Colonic mucosa (tissue), 4 donors: Measurements from ENCODE around the gene N4BP2. TPM values are rescaled to one million over a fixed set of nuclear protein-coding genes. Genes with fewer than 3 reads are reported as not detected.

Experiments
- DNase-seq: peaks from one replicate; pipeline ENCODE4 v3.0.0-alpha.2; 2020
- H3K27ac ChIP-seq: fragments of 200-600 bp; one replicate; pipeline ENCODE4 v1.8.0; 2021
- H3K27me3 ChIP-seq: fragments of 200-600 bp; one replicate; pipeline ENCODE4 v1.8.0; 2021
- H3K36me3 ChIP-seq: fragments of 200-600 bp; one replicate; pipeline ENCODE4 v1.8.0; 2021
- H3K4me1 ChIP-seq: fragments of 200-600 bp; one replicate; pipeline ENCODE4 v1.8.0; 2021; ENCODE audit warnings: mild to moderate bottlenecking
- H3K4me3 ChIP-seq: fragments of 200-600 bp; one replicate; pipeline ENCODE4 v1.8.0; 2021
- H3K9ac ChIP-seq, 2 donors: one replicate each; pipeline ENCODE4 v1.7.0; 2013; ENCODE audit warnings: control low read depth in 2 of 2, low read depth in 2 of 2, low read length in 2 of 2
- H3K9me3 ChIP-seq: fragments of 200-600 bp; one replicate; pipeline ENCODE4 v1.8.0; 2021
- CTCF ChIP-seq: fragments of 200-600 bp; IDR thresholded peaks from one replicate; pipeline ENCODE4 v1.8.0; 2022; ENCODE audit warnings: antibody characterized with exemption, mild to moderate bottlenecking
- intact Hi-C: fragments of 100-400 bp; cut with DNase I; formaldehyde crosslinking; loops from one replicate; pipeline ENCODE4 v1.14.1; 2022
- total RNA-seq, 2 donors: library from RNA; stranded (reverse); fragmentation: NEBNext Ultra II Directional in 1 of 2; extraction: Animal tissue kit (Norgen Biotek cat#: 25700) in 1 of 2; gene quantifications; one replicate each; pipeline ENCODE4 v1.2.1, GENCODE V29; 2021
- donor health status: healthy.
- donor health status: DM: no; HTN: no; CAD: no.
- donor health status: DM: no; HTN: no; CAD: no.

Gene N4BP2
- total RNA-seq, 2 donors from 2014 or later, result 5.1 to 7.5 TPM

GRCh38 chr4:40118861-40119260 is 62.2 kb downstream of the N4BP2 start:
- intact Hi-C loops, result no loop called here
- Histone ChIP-seq H3K4me1 (no peaks in the 10 kb centered on the region), H3K27me3 (no peaks in the 10 kb centered on the region), H3K9ac (no peak overlapping the region), H3K9me3 (no peaks in the 10 kb centered on the region), H3K36me3 (no peaks in the 10 kb centered on the region), H3K27ac (no peak overlapping the region), H3K4me3 (no peak overlapping the region)
- DNase-seq, result no peak
- TF ChIP-seq CTCF, result no peak

- H3K9me3 ChIP-seq, result no peaks in the 10 kb centered on the region
- H3K4me1 ChIP-seq, result no peaks in the 10 kb centered on the region
- no peaks in the 10 kb centered on the region for H3K36me3 ChIP-seq
- no peak overlapping the region for H3K9ac ChIP-seq
- DNase-seq, result no peak
- H3K27ac ChIP-seq, result no peak overlapping the region
- no peaks in the 10 kb centered on the region for H3K27me3 ChIP-seq
- intact Hi-C loops, result no loop called here
- TF ChIP-seq CTCF, result no peak
- H3K4me3 ChIP-seq, result no peak overlapping the region
Measured at GRCh38 chr4:40119344-40119743, 62.7 kb downstream of the N4BP2 start.

GRCh38 chr4:40121515-40121914 is 64.9 kb downstream of the N4BP2 start:
- no peak for TF ChIP-seq CTCF
- H3K4me3 ChIP-seq, result no peak overlapping the region
- H3K9me3 ChIP-seq, result no peaks in the 10 kb centered on the region
- no peak overlapping the region for H3K27ac ChIP-seq
- no peak overlapping the region for H3K9ac ChIP-seq
- no peaks in the 10 kb centered on the region for H3K4me1 ChIP-seq
- intact Hi-C loops, result no loop called here
- H3K36me3 ChIP-seq, result no peaks in the 10 kb centered on the region
- no peak for DNase-seq
- no peaks in the 10 kb centered on the region for H3K27me3 ChIP-seq

GRCh38 chr4:40122941-40123340 is 66.3 kb downstream of the N4BP2 start:
- H3K27me3 ChIP-seq, result no peaks in the 10 kb centered on the region

GRCh38 chr4:40124690-40125089 is 68.0 kb downstream of the N4BP2 start:
- no peak overlapping the region for H3K9ac ChIP-seq
- TF ChIP-seq CTCF, result no peak
- intact Hi-C loops, result no loop called here
- H3K4me1 ChIP-seq, result no peaks in the 10 kb centered on the region
- H3K4me3 ChIP-seq, result no peak overlapping the region
- no peak for DNase-seq
- H3K27ac ChIP-seq, result no peak overlapping the region
- H3K27me3 ChIP-seq, result no peaks in the 10 kb centered on the region
- no peaks in the 10 kb centered on the region for H3K36me3 ChIP-seq
- H3K9me3 ChIP-seq, result no peaks in the 10 kb centered on the region

More at GRCh38 chr4:40122941-40123340, 66.3 kb downstream of the N4BP2 start:
- Histone ChIP-seq H3K4me3 (no peak overlapping the region), H3K27ac (no peak overlapping the region), H3K36me3 (no peaks in the 10 kb centered on the region), H3K9me3 (no peaks in the 10 kb centered on the region), H3K4me1 (no peaks in the 10 kb centered on the region), H3K9ac (no peak overlapping the region)
- no peak for DNase-seq
- intact Hi-C loops, result no loop called here
- TF ChIP-seq CTCF, result no peak
